ENCODE measurements around the gene SPAG9.
"Not testable (repeated sequence)": the region's sequence is repeated elsewhere in the genome, so short reads cannot be mapped to it uniquely, and the experiment has no call there.

SPAG9 gene

GRCh38 chr17:51087072-51087757 lies 33.5 kb downstream of the SPAG9 start:
- no peak for DNase-seq (ENCODE audit: low read depth in 2 of 2, low spot score in 1 of 2)

GRCh38 chr17:51085150-51085805 lies 35.4 kb downstream of the SPAG9 start:
- DNase-seq (ENCODE audit: low read depth in 2 of 2, low spot score in 1 of 2), result no peak

DNA sequence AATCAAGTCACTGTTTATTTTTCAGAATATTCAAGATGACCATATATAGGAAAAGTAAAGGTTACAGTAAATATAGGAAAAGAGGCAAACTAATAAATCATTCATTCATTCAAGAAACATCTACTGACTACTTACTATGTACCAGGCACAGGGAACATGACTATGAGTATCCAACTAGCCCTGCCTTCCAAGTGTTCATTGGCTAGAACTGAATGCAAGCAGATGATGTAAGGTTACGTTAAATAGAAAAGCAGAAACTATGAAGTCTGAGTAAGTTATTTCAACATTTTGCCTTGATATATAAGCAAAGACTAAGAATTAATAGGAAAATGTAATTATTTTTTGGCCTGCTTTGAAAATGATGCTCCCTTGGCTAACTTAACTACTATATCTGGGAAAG lies 36.7 kb downstream of the SPAG9 start:
- DNase-seq (ENCODE audit: low read depth in 2 of 2, low spot score in 1 of 2), result no peak

DNA sequence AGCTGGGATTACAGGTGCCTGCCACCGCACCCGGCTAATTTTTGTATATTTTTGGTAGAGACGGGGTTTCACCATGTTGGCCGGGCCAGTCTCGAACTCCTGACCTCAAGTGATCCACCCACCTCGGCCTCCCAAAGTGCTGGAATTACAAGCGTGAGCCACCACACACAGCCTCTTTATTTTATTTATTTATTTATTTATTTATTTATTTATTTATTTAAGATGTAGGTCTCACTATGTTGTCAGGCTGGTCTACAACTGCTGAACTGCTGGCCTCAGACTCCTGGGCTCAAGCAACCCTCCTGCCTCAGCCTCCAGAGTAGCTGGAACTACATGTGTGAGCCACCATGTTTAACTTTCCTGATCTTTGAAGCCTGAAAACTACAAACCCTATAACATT lies 37.3 kb downstream of the SPAG9 start:
- not testable (repeated sequence) for DNase-seq (ENCODE audit: low read depth in 2 of 2, low spot score in 1 of 2)

- DNase-seq (ENCODE audit: low read depth in 2 of 2, low spot score in 1 of 2), result no peak
Observed at GRCh38 chr17:51079049-51079448, 41.6 kb downstream of the SPAG9 start.

GRCh38 chr17:51078009-51078592 lies 42.6 kb downstream of the SPAG9 start:
- no peak for DNase-seq (ENCODE audit: low read depth in 2 of 2, low spot score in 1 of 2)

GRCh38 chr17:51076821-51077220 lies 43.8 kb downstream of the SPAG9 start:
- no peak for DNase-seq (ENCODE audit: low read depth in 2 of 2, low spot score in 1 of 2)

- DNase-seq (ENCODE audit: low read depth in 2 of 2, low spot score in 1 of 2), result no peak
Observed at GRCh38 chr17:51071556-51071955, 49.1 kb downstream of the SPAG9 start.

- no peak for DNase-seq (ENCODE audit: low read depth in 2 of 2, low spot score in 1 of 2)
Observed at GRCh38 chr17:51065466-51065865, 55.2 kb downstream of the SPAG9 start.

DNA sequence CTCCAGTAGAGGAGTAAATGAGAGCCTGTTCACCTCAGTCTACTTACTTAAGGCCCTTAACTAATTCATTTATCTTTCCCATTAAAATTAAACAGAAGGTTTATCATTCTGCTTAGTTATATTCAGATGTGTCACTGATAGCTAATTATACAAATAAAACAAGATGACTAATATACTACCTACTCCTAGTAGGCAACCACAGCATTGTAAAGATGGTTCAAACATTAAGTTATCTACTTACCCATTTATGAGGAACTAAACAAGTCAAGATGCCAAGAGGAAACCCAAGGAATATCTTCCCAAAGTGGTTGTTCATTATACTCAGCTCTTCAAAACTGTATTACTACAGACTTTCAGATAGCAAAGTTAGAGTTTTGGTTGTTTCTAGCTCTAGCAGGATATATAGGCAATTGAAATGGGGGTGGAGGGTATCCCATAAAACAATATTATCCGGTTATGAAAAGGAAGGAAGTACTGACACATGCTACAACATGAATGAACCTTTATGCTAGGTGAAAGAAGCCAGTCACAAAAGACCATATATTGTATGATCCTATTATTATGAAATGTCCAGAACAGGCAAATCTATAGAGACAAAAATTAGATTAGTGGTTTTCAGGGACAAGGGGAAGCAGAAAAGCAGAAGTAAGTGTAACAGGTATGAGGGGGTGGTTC lies 56.5 kb downstream of the SPAG9 start:
- no peak for DNase-seq (ENCODE audit: low read depth in 2 of 2, low spot score in 1 of 2)

- DNase-seq (ENCODE audit: low read depth in 2 of 2, low spot score in 1 of 2), result no peak
Observed at GRCh38 chr17:51060396-51060795, 60.3 kb downstream of the SPAG9 start.

GRCh38 chr17:51059781-51060180 lies 60.9 kb downstream of the SPAG9 start:
- no peak for DNase-seq (ENCODE audit: low read depth in 2 of 2, low spot score in 1 of 2)

- DNase-seq (ENCODE audit: low read depth in 2 of 2, low spot score in 1 of 2), result no peak
Observed at GRCh38 chr17:51057534-51057933, 63.1 kb downstream of the SPAG9 start.

DNA sequence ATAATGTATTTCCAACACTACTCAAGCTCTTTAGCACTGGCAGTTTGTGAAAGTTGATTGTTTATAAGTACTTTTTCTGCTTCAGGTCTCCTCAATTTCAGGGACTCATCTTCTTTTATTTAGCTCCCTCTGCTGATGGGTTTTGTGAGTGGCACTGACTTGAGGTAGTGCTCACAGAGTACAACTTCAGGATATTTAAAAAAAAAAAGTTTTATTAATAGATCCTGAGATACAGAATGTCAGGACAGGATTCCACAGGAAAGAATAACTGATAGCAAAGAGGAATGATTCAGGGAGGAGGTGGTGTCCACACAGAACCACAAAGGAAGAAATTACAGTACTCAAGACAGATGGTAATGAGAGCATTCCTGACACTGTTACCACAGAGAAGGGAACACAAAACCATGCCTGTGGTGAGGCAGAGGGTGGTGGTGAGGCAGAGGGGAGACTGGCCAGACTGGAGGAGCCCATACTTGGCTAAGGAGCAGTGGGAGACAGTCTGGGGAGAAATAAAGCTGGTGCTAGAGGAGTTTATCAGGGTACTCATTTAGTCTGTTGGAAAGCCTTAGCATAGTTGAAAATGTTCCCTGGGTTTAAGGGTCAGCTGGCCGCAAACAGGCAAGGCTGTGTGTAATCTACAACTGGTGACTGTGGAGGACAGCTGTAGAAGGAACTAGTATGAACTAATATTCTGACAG lies 63.7 kb downstream of the SPAG9 start:
- no peak for DNase-seq (ENCODE audit: low read depth in 2 of 2, low spot score in 1 of 2)

DNA sequence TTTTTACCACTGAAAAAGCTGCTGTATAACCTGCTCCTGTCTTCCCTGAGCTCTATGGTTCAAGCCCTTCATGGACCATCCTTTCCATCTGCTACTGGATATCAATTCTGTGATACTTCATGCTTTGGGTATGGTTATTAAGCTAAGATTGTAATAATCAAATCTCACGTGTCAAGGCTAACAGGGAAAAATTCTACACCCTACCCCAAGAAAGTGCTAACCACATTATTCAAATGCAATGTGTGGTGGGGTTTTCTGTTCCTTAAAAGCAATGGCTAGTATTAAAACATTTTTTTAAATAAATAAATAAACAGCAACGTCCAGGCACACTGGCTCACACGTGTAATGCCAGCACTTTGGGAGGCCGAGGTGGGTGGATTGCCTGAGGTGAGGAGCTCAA lies 65.9 kb downstream of the SPAG9 start:
- no peak for DNase-seq (ENCODE audit: low read depth in 2 of 2, low spot score in 1 of 2)

GRCh38 chr17:51052235-51052634 lies 68.4 kb downstream of the SPAG9 start:
- no peak for DNase-seq (ENCODE audit: low read depth in 2 of 2, low spot score in 1 of 2)

GRCh38 chr17:51050291-51051033 lies 70.2 kb downstream of the SPAG9 start:
- no peak for DNase-seq (ENCODE audit: low read depth in 2 of 2, low spot score in 1 of 2)

DNA sequence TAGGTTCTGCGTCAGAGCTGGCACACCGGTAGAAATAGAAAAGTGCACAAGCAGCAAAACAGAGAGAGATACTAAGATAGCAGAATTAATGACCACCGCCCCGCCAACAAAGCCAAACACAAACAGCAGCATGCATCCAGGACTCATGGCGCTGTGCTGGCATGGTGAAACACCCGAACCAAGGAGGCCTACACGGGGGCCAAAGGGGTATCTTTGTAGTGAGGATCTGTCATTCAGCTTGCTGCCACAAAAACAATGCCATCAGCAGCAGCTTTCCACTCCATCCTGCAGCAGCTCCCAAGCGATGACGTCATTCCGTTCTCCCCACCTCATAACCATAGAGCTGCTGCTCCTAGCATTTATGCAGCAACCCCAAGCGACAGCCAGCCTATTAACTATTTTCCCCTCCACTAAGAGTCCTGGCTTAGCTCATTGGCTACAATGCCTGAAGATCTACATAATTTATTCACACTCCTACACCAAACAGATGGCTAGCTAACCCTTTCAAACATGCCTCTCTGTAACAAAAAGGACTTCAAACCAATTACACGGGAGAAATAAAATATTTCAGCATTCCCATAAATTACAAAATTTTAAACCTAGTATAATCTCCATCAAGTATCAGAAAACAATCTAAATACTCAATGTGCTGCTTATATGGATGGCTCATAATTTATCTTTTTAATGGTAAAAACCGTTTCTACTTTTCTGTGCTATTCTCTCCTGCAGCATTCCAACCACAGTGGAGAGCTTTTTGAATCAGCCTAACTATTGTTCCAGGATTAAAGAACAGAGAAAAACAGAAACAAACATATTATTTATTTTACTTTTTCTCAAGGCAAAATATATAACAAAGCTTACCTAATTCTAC lies 73.9 kb downstream of the SPAG9 start:
- no peak for DNase-seq (ENCODE audit: low read depth in 2 of 2, low spot score in 1 of 2)

DNA sequence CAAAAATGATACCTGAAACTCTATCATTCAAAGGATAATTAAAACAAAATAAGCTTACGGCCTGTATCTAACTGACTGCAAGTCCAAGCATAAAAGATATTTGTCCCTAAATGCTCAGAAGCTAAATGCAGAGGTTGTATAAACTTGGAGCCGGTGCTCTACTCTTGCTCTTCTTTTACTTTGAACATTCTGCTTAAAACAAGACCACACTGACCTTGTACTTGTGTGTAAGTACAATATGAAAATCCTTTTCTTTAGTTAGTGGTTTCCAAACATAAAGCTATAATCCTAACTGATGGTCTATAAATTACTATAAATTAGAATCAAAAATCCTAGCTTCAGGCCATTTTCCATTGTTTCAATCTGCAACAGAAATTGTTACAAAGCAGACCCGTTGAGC lies 74.6 kb downstream of the SPAG9 start:
- DNase-seq (ENCODE audit: low read depth in 2 of 2, low spot score in 1 of 2), result no peak

DNA sequence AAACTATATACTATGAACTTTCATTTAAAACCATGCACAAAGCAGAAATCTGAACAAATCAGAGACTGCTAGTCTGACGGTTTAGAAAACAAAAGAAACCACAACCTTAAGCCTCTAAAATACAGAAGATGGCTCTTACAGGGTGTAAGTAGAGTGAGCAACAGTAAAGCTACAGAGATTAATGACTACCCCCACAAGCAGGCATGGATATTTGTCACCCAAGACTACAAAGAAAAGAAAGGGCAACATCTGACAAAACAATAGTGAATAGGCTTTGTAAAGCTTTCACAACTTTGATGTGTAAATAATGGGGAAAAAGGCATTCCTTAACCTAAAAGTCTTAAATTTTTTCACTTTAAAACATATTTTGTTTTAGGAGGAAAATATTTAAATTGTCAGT lies 75.0 kb downstream of the SPAG9 start:
- DNase-seq (ENCODE audit: low read depth in 2 of 2, low spot score in 1 of 2), result no peak
